T-helper 17 cell (primary cell): ENCODE results near the gene RTN4IP1. TPM values are rescaled to one million over a fixed set of nuclear protein-coding genes. Genes with fewer than 3 reads are reported as not detected.

Experiments
- ATAC-seq: fragments of 150-1000 bp; cut with Tn5 transposase; 2 replicates; pipeline ENCODE4 v1.10.0; 2021; ENCODE audit warnings: mild to moderate bottlenecking, moderate library complexity
- DNase-seq, 3 donors: peaks; one replicate each; pipeline versions ENCODE4 v3.0.0 to v3.0.0-alpha.2; 2020 to 2021
- H3K9me3 ChIP-seq: one replicate; pipeline ENCODE4 v1.7.0; 2013; ENCODE audit warnings: low read length, mild to moderate bottlenecking; ENCODE audit not compliant: control insufficient read depth, poor library complexity, severe bottlenecking
- H3K27ac Mint-ChIP-seq: one replicate; pipeline ENCODE4 v1.8.0; 2022; ENCODE audit warnings: mild to moderate bottlenecking, moderate library complexity, mixed read lengths
- H3K27me3 Mint-ChIP-seq: one replicate; pipeline ENCODE4 v1.8.0; 2022; ENCODE audit warnings: mixed read lengths
- H3K36me3 Mint-ChIP-seq: one replicate; pipeline ENCODE4 v1.8.0; 2022; ENCODE audit warnings: low read depth, mixed read lengths
- H3K4me1 Mint-ChIP-seq: one replicate; pipeline ENCODE4 v1.8.0; 2022; ENCODE audit warnings: mild to moderate bottlenecking, mixed read lengths
- H3K4me3 Mint-ChIP-seq: one replicate; pipeline ENCODE4 v1.8.0; 2022; ENCODE audit warnings: mild to moderate bottlenecking, moderate library complexity, mixed read lengths
- total RNA-seq, 4 donors: library from RNA in 2 of 4; stranded (reverse) in 2 of 4; gene quantifications; one replicate each; pipeline ENCODE4 v1.2.3 and lab custom pipeline; 2022 to 2026

RTN4IP1 gene
- total RNA-seq, 2 donors from 2014 or later: 3.1 to 5.4 TPM

DNA sequence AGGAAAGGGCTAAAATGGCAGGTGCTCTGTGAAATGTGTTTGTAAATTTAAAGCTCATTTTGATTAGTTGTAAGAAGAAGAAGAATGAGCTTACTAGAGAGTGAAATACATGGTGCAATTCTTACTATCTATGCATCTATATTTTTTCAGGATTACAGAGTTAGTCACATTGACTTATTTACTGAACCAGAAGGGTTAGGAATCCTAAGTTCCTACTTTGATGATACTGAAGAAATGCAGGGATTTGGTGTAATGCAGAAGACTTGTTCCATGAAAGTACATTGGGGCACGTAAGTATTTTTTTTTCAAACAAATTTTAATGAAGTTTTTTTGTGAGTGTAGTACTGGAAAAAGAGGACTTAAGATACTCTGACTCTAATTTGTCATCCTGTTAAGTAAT, 99.3 kb downstream of the RTN4IP1 start:
- no peaks in the 10 kb centered on the region for H3K27me3 Mint-ChIP-seq
- DNase-seq (no peak), ATAC-seq (no peak)
- H3K27ac Mint-ChIP-seq: peak overlapping the region; percentile 67
- no peaks in the 10 kb centered on the region for H3K9me3 ChIP-seq
- peaks cover 22% of the 10 kb centered on the region for H3K36me3 Mint-ChIP-seq
- peaks cover 54% of the 10 kb centered on the region for H3K4me1 Mint-ChIP-seq
- no peak overlapping the region for H3K4me3 Mint-ChIP-seq

DNA sequence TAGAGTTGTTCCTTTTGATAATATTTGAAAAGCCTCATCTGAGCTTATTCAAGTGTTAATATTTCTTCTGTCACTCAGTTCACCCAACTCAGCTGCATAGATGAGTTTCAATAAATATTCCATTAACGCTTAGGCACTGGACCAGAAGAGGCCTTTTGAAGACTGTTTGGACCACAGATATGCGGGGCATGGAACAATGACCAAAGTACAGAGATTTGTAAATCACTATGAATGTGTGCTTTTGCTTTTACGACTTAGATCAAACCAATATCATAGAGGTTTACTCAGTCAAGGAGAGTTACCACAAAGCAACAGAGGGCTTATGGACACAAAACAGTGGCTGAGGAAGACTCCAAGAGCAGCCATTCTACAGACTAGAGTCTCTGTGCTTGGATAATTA, 99.9 kb downstream of the RTN4IP1 start:
- Mint-ChIP-seq H3K4me3 (no peak overlapping the region), H3K36me3 (peaks cover 22% of the 10 kb centered on the region), H3K27ac (peak overlapping the region; percentile 67), H3K27me3 (no peaks in the 10 kb centered on the region), H3K4me1 (peaks cover 50% of the 10 kb centered on the region)
- no peaks in the 10 kb centered on the region for H3K9me3 ChIP-seq
- DNase-seq: no peak
- ATAC-seq: no peak

DNA sequence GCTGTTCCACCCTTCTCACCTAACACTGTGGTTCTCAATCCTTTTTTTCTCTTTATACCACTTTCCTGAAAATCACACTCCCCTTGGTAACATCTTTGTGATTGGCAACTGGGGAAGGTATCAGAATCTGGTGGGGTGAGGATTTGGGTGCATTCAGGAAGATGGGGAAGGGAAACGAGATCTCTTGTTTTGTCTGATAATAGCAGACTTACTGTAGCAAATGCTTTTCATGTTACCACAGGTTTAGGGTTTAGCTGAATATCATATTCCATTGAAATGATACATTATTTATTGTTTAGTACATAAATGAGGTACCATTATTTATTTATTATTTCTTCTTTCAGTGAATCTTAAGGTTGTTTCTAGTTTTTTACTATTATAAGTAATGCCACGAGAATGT, 100.8 kb downstream of the RTN4IP1 start:
- H3K9me3 ChIP-seq: no peaks in the 10 kb centered on the region
- H3K27ac Mint-ChIP-seq: peak overlapping the region; percentile 88
- H3K36me3 Mint-ChIP-seq: peaks cover 20% of the 10 kb centered on the region
- ATAC-seq: no peak
- DNase-seq: no peak
- H3K4me3 Mint-ChIP-seq: no peak overlapping the region
- peaks cover 48% of the 10 kb centered on the region for H3K4me1 Mint-ChIP-seq
- H3K27me3 Mint-ChIP-seq: no peaks in the 10 kb centered on the region

DNA sequence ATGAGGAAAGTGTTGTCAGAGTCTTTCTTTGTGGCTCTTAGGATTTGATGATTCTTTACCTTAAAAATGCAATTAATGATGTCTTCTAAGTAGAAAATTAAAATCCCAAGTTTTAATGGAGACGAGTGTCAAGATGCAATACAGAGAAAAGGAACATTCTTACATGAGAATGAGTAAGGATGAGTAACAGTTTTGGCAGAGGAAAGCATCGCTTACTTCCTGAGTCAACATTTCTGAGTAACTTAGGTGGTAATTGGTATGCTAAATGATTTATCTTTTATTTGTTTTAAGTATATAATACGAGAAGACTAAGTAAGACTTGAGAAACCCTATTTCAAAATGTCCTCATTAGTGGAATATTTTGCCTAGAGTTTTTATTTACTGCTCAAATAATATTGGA, 101.3 kb downstream of the RTN4IP1 start:
- peaks cover 45% of the 10 kb centered on the region for H3K4me1 Mint-ChIP-seq
- H3K27me3 Mint-ChIP-seq: no peaks in the 10 kb centered on the region
- H3K36me3 Mint-ChIP-seq: peaks cover 15% of the 10 kb centered on the region
- H3K4me3 Mint-ChIP-seq: no peak overlapping the region
- no peaks in the 10 kb centered on the region for H3K9me3 ChIP-seq
- H3K27ac Mint-ChIP-seq: peak overlapping the region; percentile 88
- ATAC-seq: no peak
- no peak for DNase-seq

DNA sequence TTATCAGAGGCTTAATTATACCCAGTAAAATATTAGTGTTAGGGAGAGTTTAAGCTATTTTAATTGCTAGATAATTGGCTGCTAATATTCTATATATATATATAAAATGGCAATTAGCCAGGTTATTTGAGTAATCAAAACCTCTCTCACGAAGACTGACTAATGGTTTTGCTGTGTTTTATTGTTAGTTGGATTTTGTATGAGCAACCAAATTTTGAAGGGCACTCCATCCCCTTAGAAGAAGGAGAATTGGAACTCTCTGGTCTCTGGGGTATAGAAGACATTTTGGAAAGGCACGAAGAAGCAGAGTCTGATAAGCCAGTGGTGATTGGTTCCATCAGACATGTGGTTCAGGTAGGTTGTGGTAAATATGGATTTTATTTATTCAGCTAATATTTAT, 102.2 kb downstream of the RTN4IP1 start:
- H3K4me3 Mint-ChIP-seq: no peak overlapping the region
- H3K27me3 Mint-ChIP-seq: no peaks in the 10 kb centered on the region
- DNase-seq (no peak), ATAC-seq (no peak)
- H3K4me1 Mint-ChIP-seq: peaks cover 37% of the 10 kb centered on the region
- no peak overlapping the region for H3K27ac Mint-ChIP-seq
- no peaks in the 10 kb centered on the region for H3K9me3 ChIP-seq
- H3K36me3 Mint-ChIP-seq: peaks cover 14% of the 10 kb centered on the region

DNA sequence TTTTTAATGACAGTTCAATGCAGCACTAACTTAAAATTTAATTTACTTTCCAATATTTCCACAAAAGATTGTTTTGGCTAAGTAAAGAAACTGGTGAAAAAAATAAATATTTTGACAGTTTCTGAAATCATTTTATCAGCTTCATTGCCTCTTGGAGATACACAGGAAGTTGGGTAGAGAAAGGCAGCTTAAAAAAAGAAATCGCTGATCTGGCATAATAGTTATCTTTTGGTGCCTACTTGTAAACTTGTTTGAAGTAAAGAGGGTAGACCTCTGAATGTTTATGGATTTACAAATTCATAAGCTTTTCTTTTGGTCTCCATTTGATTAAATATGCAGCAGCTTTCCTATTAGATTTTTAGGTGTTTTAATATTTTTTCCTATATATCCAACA, 103.4 kb downstream of the RTN4IP1 start:
- Mint-ChIP-seq H3K27me3 (no peaks in the 10 kb centered on the region), H3K36me3 (peaks cover 17% of the 10 kb centered on the region), H3K4me1 (peaks cover 37% of the 10 kb centered on the region), H3K4me3 (peak overlapping the region; percentile 95), H3K27ac (peak overlapping the region; percentile 98)
- ATAC-seq: no peak
- no peak for DNase-seq
- H3K9me3 ChIP-seq: no peaks in the 10 kb centered on the region

DNA sequence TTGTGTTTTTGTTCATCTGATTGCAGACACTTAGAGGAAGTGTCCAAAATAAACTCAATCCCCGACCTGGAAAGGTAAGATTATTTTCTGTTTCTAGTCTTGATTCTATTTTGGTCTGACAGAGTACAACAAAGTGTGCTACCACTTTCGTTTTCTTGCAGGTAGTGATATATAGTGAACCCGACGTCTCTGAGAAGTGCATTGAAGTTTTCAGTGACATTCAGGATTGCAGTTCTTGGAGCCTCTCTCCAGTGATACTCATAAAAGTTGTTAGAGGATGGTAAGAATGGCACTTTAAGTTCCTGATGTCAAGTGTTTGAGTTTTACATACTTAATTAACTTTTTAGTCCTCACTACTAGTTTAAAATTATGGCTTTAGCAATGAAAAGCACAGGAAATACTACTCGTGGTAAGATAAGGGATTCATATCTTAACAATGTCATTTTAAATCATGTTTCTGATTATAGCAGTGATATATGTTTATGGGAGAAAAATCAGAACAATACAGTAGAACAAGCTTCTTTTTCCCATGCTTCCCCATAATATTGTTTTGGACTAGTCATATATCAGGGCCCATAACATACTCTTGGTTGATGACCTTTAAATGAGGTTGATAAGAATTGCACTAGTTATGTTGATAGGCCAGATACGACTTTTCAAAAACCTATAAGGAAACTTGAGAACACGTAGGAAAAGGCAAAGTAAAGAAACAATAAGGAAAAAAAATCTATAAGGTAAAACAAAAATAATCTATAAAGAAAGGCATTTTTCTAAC, 104.0 kb downstream of the RTN4IP1 start:
- DNase-seq (no peak), ATAC-seq (peak; percentile 16)
- Mint-ChIP-seq H3K4me3 (peak overlapping the region; percentile 95), H3K27ac (peak overlapping the region; percentile 98), H3K27me3 (no peaks in the 10 kb centered on the region), H3K36me3 (peaks cover 14% of the 10 kb centered on the region), H3K4me1 (peaks cover 42% of the 10 kb centered on the region)
- H3K9me3 ChIP-seq: no peaks in the 10 kb centered on the region

DNA sequence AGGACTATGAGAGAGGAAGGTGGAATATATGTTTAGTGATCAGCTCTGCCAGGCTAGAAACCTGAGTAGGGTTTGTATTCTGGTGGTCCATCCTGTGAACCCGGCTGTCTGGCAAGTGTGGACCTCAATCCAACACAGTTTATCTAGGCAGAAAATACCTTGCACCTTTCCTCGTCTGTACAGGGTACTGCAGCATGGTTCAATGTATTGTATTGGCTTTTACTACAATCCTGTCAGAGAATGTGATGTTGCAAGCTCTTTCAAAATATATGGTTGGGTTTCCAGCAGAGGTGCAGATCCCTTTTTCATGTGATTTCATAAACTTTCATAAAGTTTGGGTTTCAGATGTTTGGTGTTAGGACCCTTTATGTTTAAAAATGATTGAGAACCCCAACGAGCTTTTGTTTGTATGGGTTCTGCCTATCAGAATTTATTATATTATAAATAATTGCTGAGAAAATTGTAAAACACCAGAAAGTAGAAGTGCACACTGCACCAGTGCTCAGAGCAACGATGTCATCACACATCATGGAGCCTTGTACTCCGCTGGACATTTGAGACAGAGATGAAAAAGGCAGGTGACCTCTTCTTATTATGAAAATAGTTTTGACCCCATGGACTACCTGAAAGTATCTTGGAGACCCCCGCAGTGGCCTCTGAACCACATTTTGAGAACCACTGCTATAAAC, 106.6 kb downstream of the RTN4IP1 start:
- no peak for DNase-seq
- no peaks in the 10 kb centered on the region for H3K9me3 ChIP-seq
- Mint-ChIP-seq H3K4me3 (peak overlapping the region; percentile 95), H3K36me3 (peaks cover 8% of the 10 kb centered on the region), H3K27ac (peak overlapping the region; percentile 98), H3K4me1 (peaks cover 45% of the 10 kb centered on the region), H3K27me3 (no peaks in the 10 kb centered on the region)
- ATAC-seq: no peak

Other genes starting within 250 kb of the RTN4IP1 start
- gene QRSL1, start 80 bp upstream of the RTN4IP1 start, total RNA-seq: 10 to 100 TPM; 11.9 to 12.5 TPM